HG03469 (cell line): ENCODE results near the gene CEP170.
A peak's percentile ranks its signal among the peaks of the same experiment; 100 is the strongest.
"Not testable (repeated sequence)": the region's sequence is repeated elsewhere in the genome, so short reads cannot be mapped to it uniquely, and the experiment has no call there.

Experiments
- ATAC-seq: cut with Tn5 transposase; IDR thresholded peaks from one replicate; pipeline ENCODE4 v1.9.1; 2021; ENCODE audit warnings: mild to moderate bottlenecking, moderate library complexity, moderate number of reproducible peaks; ENCODE audit not compliant: unreplicated experiment

Gene CEP170

GRCh38 chr1:243236604-243237252, 18.4 kb downstream of the CEP170 start:
- peak; percentile 75 for ATAC-seq

GRCh38 chr1:243234978-243235647, 20.0 kb downstream of the CEP170 start:
- no peak for ATAC-seq

DNA sequence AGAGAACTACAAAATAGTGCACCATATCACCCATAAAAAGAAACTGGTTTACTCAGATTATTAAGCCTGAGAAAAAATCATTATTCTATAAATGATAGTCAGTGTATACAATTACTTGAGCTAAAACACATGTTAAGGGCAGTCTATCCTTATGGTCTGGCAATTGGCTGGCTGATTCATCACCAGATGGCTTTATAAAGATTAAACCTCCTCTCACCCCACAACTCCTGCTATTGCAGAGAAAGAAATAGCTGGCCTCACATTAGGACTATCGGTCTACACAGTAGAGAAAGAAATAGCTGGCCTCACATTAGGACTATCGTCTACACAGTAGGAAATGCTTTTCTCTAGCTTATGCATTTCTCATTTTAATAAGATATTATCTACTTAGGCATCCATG, 21.2 kb downstream of the CEP170 start:
- ATAC-seq, result no peak

GRCh38 chr1:243230914-243231313, 24.2 kb downstream of the CEP170 start:
- no peak for ATAC-seq

GRCh38 chr1:243229526-243229925, 25.6 kb downstream of the CEP170 start:
- no peak for ATAC-seq

DNA sequence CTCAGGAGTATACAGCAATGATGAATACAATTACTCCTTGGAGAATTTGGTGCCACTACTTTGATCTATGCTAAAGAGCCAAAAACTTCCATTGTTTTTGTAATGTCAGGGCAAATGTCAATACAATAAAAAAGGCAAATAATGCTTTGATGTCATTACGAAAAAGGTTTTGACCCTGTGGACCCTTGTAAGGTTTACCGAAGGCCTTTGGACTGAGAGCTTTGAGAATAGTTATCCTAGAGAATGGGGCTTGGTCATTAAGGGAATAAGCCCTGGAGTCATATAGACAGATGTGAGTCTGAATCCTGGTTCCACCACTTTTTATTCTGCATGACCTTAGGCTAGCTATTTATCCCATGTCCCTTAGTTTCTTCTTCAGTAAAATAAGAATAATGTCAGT, 27.5 kb downstream of the CEP170 start:
- no peak for ATAC-seq

DNA sequence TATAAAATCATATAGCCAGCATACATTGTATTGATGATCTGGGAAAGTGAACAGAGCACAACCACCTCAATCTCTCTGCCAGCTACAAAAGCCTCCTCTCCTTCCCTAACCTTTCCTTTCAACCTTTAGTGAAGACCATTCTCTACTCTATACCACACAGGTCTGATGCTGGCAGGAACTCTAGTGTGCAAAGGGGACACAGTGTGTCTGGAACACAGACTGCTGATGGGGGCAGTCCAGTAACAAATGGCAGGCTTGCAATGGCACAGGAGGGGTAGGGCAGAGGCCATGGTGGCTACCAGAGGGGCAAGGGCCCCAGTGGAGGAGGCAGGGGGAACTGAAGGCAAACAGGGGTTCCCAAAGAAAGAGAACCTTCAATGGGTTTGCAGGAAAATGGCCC, 37.0 kb downstream of the CEP170 start:
- no peak for ATAC-seq

- no peak for ATAC-seq
These were observed 37.7 kb downstream of the CEP170 start for GRCh38 chr1:243217349-243217748.

DNA sequence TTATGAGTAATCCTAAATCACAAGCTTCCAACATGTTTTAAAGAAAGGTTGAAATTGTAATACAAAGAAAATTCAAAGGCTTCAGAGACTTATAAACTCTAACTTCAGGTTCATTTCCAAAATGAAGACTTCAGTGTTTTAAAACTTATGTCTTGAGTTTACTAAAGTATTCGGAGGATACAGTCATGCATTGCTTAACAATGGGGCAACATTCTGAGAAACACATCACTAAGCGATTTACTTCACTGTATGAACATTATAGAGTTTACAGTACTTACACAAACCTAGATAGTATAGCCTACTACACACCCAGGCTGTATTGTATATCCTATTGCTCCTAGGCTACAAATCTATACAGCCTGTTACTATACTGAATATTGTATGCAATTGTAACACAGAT, 38.3 kb downstream of the CEP170 start:
- no peak for ATAC-seq

DNA sequence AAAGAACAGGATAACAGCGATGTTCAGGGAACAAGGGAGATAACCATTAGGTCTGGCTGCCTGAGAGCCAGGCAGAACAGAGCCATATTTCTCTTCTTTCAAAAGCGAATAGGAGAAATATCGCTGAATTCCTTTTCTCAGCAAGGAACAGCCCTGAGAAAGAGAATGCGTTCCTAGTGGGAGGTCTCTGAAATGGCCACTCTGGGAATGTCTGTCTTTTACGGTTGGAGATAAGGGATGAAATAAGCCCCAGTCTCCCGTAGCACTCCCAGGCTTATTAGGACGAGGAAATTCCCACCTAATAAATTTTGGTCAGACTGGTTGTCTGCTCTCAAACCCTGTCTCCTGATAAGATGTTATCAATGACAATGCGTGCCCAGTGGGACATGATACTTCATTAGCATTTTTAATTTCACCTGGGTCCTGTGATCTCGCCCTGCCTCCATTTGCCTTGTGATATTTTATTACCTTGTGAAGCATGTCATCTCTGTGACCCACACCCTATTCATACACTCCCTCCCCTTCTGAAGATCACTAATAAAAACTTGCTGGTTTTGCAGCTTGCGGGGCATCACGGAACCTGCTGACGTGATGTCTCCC, 39.7 kb downstream of the CEP170 start:
- ATAC-seq, result not testable (repeated sequence)

GRCh38 chr1:243213045-243213787, 41.9 kb downstream of the CEP170 start:
- no peak for ATAC-seq

DNA sequence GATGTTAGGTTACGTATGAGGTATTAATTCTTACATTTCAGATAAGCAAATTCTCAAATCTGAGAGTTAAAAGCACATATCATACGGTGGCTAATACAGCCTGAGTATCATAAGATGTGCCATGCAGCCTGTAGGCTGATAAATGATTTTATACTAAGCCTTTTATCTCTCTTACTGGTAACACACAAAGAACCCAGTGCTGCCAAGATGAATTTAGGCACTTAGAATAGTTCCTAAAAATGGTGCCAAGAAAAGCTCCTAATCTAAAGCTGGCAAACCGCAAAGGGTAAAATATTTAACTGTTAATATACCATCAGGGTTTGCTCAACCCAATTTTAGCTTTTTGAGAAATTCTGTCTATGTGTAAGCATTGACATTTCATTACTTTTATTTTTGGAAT, 43.1 kb downstream of the CEP170 start:
- ATAC-seq, result not testable (repeated sequence)

DNA sequence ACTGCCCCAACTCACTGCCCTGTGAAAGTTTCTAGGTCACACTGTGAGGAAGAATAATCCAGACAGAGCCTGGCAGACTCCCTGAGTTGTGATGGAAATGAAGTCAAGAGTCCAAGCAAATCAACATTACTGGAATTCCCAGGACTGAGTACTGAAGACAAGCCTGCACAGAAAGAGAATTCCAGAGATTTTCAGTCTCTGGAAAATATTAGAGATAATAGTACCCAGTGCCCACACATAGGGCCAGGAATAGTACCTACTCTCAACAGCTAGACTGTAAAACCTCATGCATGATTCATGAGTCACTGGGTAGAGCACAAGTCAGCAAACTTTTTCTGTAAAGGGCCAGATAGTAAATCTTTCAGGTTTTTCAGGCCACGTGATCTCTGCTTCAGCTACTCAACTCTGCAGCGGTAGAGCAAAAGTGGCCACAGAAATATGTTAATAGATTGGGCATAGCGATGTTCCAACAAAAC, 50.0 kb downstream of the CEP170 start:
- not testable (repeated sequence) for ATAC-seq

DNA sequence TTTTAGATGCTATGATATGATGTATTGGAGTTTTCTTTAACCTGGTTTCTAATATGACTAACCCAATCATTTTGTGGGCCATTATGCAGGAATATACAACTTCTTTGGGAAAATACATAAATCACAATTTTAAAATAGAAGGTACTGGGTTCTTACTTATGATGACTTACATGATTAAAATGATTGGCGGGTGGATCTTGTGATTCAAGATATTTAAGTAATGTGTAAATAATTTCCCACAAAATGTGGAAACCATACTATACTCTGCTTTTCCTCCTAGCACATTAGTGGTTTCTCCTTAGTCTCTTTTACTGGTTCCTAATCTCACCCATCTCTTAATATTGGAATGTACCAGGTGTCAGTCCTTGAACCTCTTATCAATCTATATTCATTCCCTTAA, 50.7 kb downstream of the CEP170 start:
- ATAC-seq, result not testable (repeated sequence)

GRCh38 chr1:243203196-243203595, 51.9 kb downstream of the CEP170 start:
- not testable (repeated sequence) for ATAC-seq

GRCh38 chr1:243201316-243201715, 53.8 kb downstream of the CEP170 start:
- not testable (repeated sequence) for ATAC-seq

GRCh38 chr1:243197524-243197923, 57.6 kb downstream of the CEP170 start:
- ATAC-seq, result not testable (repeated sequence)

DNA sequence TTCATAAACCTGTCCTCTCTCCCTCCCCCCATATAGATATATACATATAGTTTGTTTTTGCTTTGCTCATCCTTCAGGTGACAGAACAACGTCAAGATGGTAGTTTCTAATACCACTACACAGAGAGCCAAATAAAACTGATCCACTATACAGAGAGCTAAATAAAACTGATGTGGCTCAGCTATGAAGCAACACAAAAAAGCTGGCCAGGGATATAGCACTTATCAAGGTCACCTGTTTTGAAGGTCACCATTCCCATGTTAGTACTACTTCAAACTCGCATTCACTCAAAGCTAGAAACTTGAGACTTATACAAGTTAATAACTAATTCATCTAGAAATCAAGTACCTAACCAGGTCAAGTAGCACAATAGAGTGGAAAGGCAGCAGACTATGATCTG, 61.8 kb downstream of the CEP170 start:
- ATAC-seq, result not testable (repeated sequence)

DNA sequence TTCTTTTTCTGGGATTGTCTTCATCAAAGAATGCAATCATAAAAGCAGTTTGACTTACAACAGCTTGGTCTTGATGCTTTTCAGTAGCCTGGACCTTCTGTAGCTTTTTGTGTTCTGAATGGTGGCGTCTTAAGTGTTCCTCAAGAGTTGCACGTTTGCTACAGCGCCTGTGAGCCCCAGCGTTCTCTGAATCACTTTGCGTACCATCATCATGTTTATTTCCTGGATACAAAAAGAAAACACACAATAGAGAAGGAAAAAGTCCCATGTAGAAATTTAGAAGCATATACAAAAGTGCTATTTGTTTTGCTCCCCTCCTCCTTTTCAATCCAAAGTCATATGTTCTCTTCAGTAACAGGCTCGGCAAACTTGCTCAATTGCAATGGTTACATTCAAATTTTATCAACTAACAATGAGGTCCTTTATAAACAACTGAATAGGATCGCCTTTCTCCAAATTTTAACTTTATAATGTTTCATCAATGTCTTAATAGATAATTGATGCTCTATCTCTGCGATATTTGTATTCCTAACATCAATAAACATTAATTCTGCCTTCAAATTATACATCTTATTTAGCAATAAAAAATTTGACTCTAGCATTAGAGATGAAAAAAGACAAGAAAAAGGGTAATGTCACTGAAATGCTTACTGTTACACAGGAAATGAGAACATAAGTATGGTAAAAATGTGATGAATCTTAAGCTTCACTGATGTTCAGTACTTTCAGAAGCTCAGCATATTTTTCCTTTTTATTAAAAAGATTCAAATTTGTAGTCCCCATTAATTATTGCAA, 68.7 kb downstream of the CEP170 start:
- ATAC-seq, result not testable (repeated sequence)

GRCh38 chr1:243184787-243185186, 70.3 kb downstream of the CEP170 start:
- not testable (repeated sequence) for ATAC-seq
